Lower lobe of right lung (tissue), 2 donors: Measurements from ENCODE around the gene ETF1. TPM values are rescaled to one million over a fixed set of nuclear protein-coding genes. Genes with fewer than 3 reads are reported as not detected.

Experiments
- ATAC-seq, 2 donors: fragments of 200-7000 bp; cut with Tn5 transposase; one replicate each; pipeline ENCODE4 v1.9.1; 2020 to 2022; ENCODE audit warnings: mild to moderate bottlenecking in 2 of 2, moderate library complexity in 2 of 2
- DNase-seq: peaks from one replicate; pipeline ENCODE4 v3.0.0-alpha.2; 2020
- H3K27ac ChIP-seq: fragments of 200-600 bp; one replicate; pipeline ENCODE4 v1.8.0; 2022
- H3K27me3 ChIP-seq: fragments of 200-600 bp; one replicate; pipeline ENCODE4 v1.8.0; 2022; ENCODE audit warnings: low read depth
- H3K36me3 ChIP-seq: fragments of 200-600 bp; one replicate; pipeline ENCODE4 v1.8.0; 2022; ENCODE audit warnings: mild to moderate bottlenecking
- H3K4me1 ChIP-seq: fragments of 200-600 bp; one replicate; pipeline ENCODE4 v1.8.0; 2022
- H3K4me3 ChIP-seq: fragments of 200-600 bp; one replicate; pipeline ENCODE4 v1.8.0; 2022; ENCODE audit warnings: mild to moderate bottlenecking
- H3K9me3 ChIP-seq: fragments of 200-600 bp; one replicate; pipeline ENCODE4 v1.8.0; 2022
- CTCF ChIP-seq: fragments of 200-600 bp; IDR thresholded peaks from one replicate; pipeline ENCODE4 v1.8.0; 2022; ENCODE audit warnings: antibody characterized with exemption, mild to moderate bottlenecking
- intact Hi-C: fragments of 100-400 bp; cut with DNase I; formaldehyde crosslinking; loops from one replicate; pipeline ENCODE4 v1.11.0; 2022
- total RNA-seq: library from RNA; stranded (reverse); fragmentation: NEBNext Ultra II Directional; extraction: Animal tissue kit (Norgen Biotek cat#: 25700); gene quantifications from one replicate; pipeline ENCODE4 v1.2.1, GENCODE V29; 2021
- donor health status: DM: no; HTN: yes; CAD: no; lungs with severe emphysema.

Gene ETF1
- total RNA-seq, 1 donor from 2014 or later = 90.7 TPM

- DNase-seq = peak; percentile 94
Observed at GRCh38 chr5:138491669-138492559, 51.1 kb downstream of the ETF1 start.

GRCh38 chr5:138491284-138491648 is 51.8 kb downstream of the ETF1 start:
- peak overlapping the region; percentile 68 for H3K4me3 ChIP-seq
- H3K9me3 ChIP-seq = no peaks in the 10 kb centered on the region
- H3K36me3 ChIP-seq = no peaks in the 10 kb centered on the region
- peaks cover 22% of the 10 kb centered on the region for H3K27me3 ChIP-seq
- H3K27ac ChIP-seq = no peak overlapping the region
- DNase-seq (no peak), ATAC-seq (peak; percentile 1 to 6)
- intact Hi-C loops = no loop called here
- TF ChIP-seq CTCF = no peak
- H3K4me1 ChIP-seq = peaks cover 19% of the 10 kb centered on the region

More at GRCh38 chr5:138491669-138492559, 51.1 kb downstream of the ETF1 start:
- Histone ChIP-seq H3K4me3 (peak overlapping the region; percentile 68), H3K4me1 (peaks cover 19% of the 10 kb centered on the region), H3K36me3 (no peaks in the 10 kb centered on the region), H3K27me3 (peaks cover 22% of the 10 kb centered on the region), H3K9me3 (no peaks in the 10 kb centered on the region), H3K27ac (peak overlapping the region; percentile 53)
- TF ChIP-seq CTCF = no peak
- intact Hi-C loops = no loop called here
- ATAC-seq = peak; percentile 98

- DNase-seq = no peak
- no peaks in the 10 kb centered on the region for H3K36me3 ChIP-seq
- ATAC-seq = no peak
- no peak for TF ChIP-seq CTCF
- intact Hi-C loops = no loop called here
- no peaks in the 10 kb centered on the region for H3K9me3 ChIP-seq
- H3K27me3 ChIP-seq = peaks cover 22% of the 10 kb centered on the region
- no peak overlapping the region for H3K4me3 ChIP-seq
- peaks cover 19% of the 10 kb centered on the region for H3K4me1 ChIP-seq
- no peak overlapping the region for H3K27ac ChIP-seq
Observed at GRCh38 chr5:138490648-138491283, 52.3 kb downstream of the ETF1 start.

- ATAC-seq = no peak
- Histone ChIP-seq H3K9me3 (no peaks in the 10 kb centered on the region), H3K36me3 (no peaks in the 10 kb centered on the region), H3K4me1 (peaks cover 19% of the 10 kb centered on the region), H3K27ac (no peak overlapping the region), H3K27me3 (peaks cover 22% of the 10 kb centered on the region), H3K4me3 (no peak overlapping the region)
- intact Hi-C loops = no loop called here
- no peak for DNase-seq
- no peak for TF ChIP-seq CTCF
Observed at GRCh38 chr5:138489683-138490061, 53.4 kb downstream of the ETF1 start.

- H3K27me3 ChIP-seq = peaks cover 22% of the 10 kb centered on the region
- intact Hi-C loops = no loop called here
- H3K9me3 ChIP-seq = no peaks in the 10 kb centered on the region
- H3K27ac ChIP-seq = no peak overlapping the region
- H3K4me1 ChIP-seq = peaks cover 19% of the 10 kb centered on the region
- H3K36me3 ChIP-seq = no peaks in the 10 kb centered on the region
- TF ChIP-seq CTCF = no peak
- no peak overlapping the region for H3K4me3 ChIP-seq
- ATAC-seq = no peak
- no peak for DNase-seq
Observed at GRCh38 chr5:138488481-138488945, 54.5 kb downstream of the ETF1 start.
